ENCODE results near the gene CD300C.

CD300C gene

DNA sequence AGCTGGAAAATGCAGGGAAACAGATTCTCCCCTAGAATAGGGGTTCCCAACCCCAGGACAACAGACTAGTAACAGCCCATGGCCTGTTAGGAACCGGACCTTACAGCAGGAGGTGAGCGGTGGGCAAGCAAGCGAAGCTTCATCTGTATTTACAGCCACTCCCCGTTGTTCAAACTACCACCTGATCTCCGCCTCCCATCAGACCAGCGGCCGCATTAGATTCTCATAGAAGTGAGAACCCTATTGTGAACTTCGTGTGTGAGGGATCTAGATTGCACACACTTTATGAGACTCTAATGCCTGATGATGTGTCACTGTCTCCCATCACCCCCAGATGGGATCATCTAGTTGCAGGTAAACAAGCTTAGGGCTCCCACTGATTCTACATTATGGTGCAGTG lies 18.2 kb downstream of the CD300C start:
- no peak overlapping the region for H3K14ac ChIP-seq (ENCODE audit: low read length in 2 of 2)
- H3K9me3 ChIP-seq (ENCODE audit: control insufficient read depth, low read length): peaks cover 14% of the 10 kb centered on the region
- H3K4me1 ChIP-seq (ENCODE audit: control insufficient read depth, insufficient read depth, low read depth, low read length): no peaks in the 10 kb centered on the region
- H3K79me1 ChIP-seq (replicated peaks; ENCODE audit: low read length, poor library complexity, severe bottlenecking): no peaks in the 10 kb centered on the region
- DNase-seq: no peak
- no peak overlapping the region for H3K27ac ChIP-seq (ENCODE audit: low read length, poor library complexity, severe bottlenecking)
- H2AK5ac ChIP-seq (ENCODE audit: low read length, severe bottlenecking): no peak overlapping the region
- no peaks in the 10 kb centered on the region for H3K36me3 ChIP-seq (ENCODE audit: control insufficient read depth in 1 of 2, insufficient read depth in 2 of 2, low read depth in 1 of 2, low read length in 2 of 2)
- no peak overlapping the region for H2BK15ac ChIP-seq (ENCODE audit: low read depth, poor library complexity, severe bottlenecking)
- H2BK12ac ChIP-seq (ENCODE audit: low read length in 2 of 2): no peak overlapping the region
- no peak overlapping the region for H4K91ac ChIP-seq (ENCODE audit: low read length)
- no peak overlapping the region for H4K8ac ChIP-seq (ENCODE audit: low read length)
- H2AFZ ChIP-seq (ENCODE audit: low read depth, low read length): no peak overlapping the region
- H3K27me3 ChIP-seq (ENCODE audit: control insufficient read depth in 1 of 2, insufficient read depth in 1 of 2, low read length in 2 of 2): peaks cover 0 to 36% of the 10 kb centered on the region in 2 experiments
- no peak overlapping the region for H2BK120ac ChIP-seq (ENCODE audit: low read depth, low read length)
- H3K4ac ChIP-seq (ENCODE audit: low read depth in 1 of 2, low read length in 2 of 2): no peak overlapping the region
- no peak overlapping the region for H2BK5ac ChIP-seq (ENCODE audit: low read depth, low read length, poor library complexity, severe bottlenecking)
- H3K23ac ChIP-seq (ENCODE audit: low read length in 2 of 2): no peak overlapping the region
- WGBS: 79% methylated on average over 7 of the region's 8 CpGs
- H3K9ac ChIP-seq (ENCODE audit: low read length): no peak overlapping the region
- no peak overlapping the region for H3K18ac ChIP-seq (ENCODE audit: low read depth in 1 of 2, low read length in 2 of 2)
- no peak overlapping the region for H3K4me2 ChIP-seq (ENCODE audit: low read length, poor library complexity, severe bottlenecking)
- no peak overlapping the region for H3K4me3 ChIP-seq (ENCODE audit: insufficient read depth in 1 of 2, low read depth in 1 of 2, low read length in 2 of 2)

DNA sequence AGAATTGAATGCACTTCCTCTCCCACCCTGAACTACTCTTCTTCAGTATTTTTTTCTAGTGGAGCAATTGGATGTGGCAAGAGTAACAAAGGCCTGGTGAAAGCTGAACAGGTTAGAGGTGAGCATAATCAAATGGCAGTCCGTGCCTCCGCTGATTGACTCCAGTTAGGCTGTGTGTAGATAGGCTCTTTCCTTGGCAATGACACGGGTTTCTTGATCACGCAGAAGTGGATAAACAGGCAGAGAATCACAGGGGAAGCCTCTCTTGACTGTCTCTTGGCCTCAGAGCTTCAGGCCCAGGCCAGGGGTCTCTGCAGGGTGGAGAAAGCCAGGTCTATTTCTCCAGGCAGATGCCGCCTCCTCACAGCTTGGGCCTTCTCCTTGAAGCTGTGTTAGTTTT lies 18.8 kb downstream of the CD300C start:
- Histone ChIP-seq H3K18ac (ENCODE audit: low read depth in 1 of 2, low read length in 2 of 2) (no peak overlapping the region), H2AK5ac (ENCODE audit: low read length, severe bottlenecking) (no peak overlapping the region), H3K36me3 (ENCODE audit: control insufficient read depth in 1 of 2, insufficient read depth in 2 of 2, low read depth in 1 of 2, low read length in 2 of 2) (no peaks in the 10 kb centered on the region), H3K27ac (ENCODE audit: low read length, poor library complexity, severe bottlenecking) (no peak overlapping the region), H3K4me1 (ENCODE audit: control insufficient read depth, insufficient read depth, low read depth, low read length) (no peaks in the 10 kb centered on the region), H2BK15ac (ENCODE audit: low read depth, poor library complexity, severe bottlenecking) (no peak overlapping the region), H3K79me1 (replicated peaks; ENCODE audit: low read length, poor library complexity, severe bottlenecking) (no peaks in the 10 kb centered on the region), H3K14ac (ENCODE audit: low read length in 2 of 2) (no peak overlapping the region), H2BK5ac (ENCODE audit: low read depth, low read length, poor library complexity, severe bottlenecking) (no peak overlapping the region), H2BK12ac (ENCODE audit: low read length in 2 of 2) (no peak overlapping the region), H3K4ac (ENCODE audit: low read depth in 1 of 2, low read length in 2 of 2) (no peak overlapping the region), H3K23ac (ENCODE audit: low read length in 2 of 2) (no peak overlapping the region), H3K27me3 (ENCODE audit: control insufficient read depth in 1 of 2, insufficient read depth in 1 of 2, low read length in 2 of 2) (peaks cover 0 to 35% of the 10 kb centered on the region in 2 experiments), H4K8ac (ENCODE audit: low read length) (no peak overlapping the region), H3K9ac (ENCODE audit: low read length) (no peak overlapping the region), H2AFZ (ENCODE audit: low read depth, low read length) (no peak overlapping the region), H3K4me3 (ENCODE audit: insufficient read depth in 1 of 2, low read depth in 1 of 2, low read length in 2 of 2) (no peak overlapping the region), H2BK120ac (ENCODE audit: low read depth, low read length) (no peak overlapping the region), H3K4me2 (ENCODE audit: low read length, poor library complexity, severe bottlenecking) (no peak overlapping the region), H3K9me3 (ENCODE audit: control insufficient read depth, low read length) (peaks cover 19% of the 10 kb centered on the region), H4K91ac (ENCODE audit: low read length) (no peak overlapping the region)
- WGBS: 77% methylated on average over 5 of the region's 5 CpGs
- no peak for DNase-seq

DNA sequence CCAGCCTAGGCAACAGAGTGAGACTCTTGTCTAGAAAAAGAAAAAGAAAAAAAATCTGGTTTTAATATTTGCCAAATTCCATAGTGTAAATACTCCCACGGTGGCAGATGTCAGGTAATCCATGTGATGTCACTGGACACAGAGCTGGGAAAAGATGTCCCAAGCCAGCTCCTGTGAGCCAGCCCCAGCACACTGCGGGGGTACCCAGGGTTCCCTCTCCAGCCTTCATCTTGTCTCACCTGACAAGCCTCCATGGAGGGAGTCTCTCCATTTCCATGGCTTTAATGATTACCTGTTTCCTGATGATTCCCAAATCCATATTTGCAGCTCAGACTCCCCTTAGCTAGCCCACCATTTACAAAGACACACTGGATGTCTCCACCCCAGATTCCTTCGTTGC lies 19.2 kb downstream of the CD300C start:
- H3K4me3 ChIP-seq (ENCODE audit: insufficient read depth in 1 of 2, low read depth in 1 of 2, low read length in 2 of 2): no peak overlapping the region
- no peak overlapping the region for H3K27ac ChIP-seq (ENCODE audit: low read length, poor library complexity, severe bottlenecking)
- H3K36me3 ChIP-seq (ENCODE audit: control insufficient read depth in 1 of 2, insufficient read depth in 2 of 2, low read depth in 1 of 2, low read length in 2 of 2): no peaks in the 10 kb centered on the region
- H3K4ac ChIP-seq (ENCODE audit: low read depth in 1 of 2, low read length in 2 of 2): no peak overlapping the region
- H3K18ac ChIP-seq (ENCODE audit: low read depth in 1 of 2, low read length in 2 of 2): no peak overlapping the region
- 68% methylated on average over 2 of the region's 3 CpGs for WGBS
- DNase-seq: no peak
- no peak overlapping the region for H3K23ac ChIP-seq (ENCODE audit: low read length in 2 of 2)
- H3K4me2 ChIP-seq (ENCODE audit: low read length, poor library complexity, severe bottlenecking): no peak overlapping the region
- no peak overlapping the region for H2BK5ac ChIP-seq (ENCODE audit: low read depth, low read length, poor library complexity, severe bottlenecking)
- no peak overlapping the region for H2BK15ac ChIP-seq (ENCODE audit: low read depth, poor library complexity, severe bottlenecking)
- no peak overlapping the region for H2BK120ac ChIP-seq (ENCODE audit: low read depth, low read length)
- no peak overlapping the region for H3K9ac ChIP-seq (ENCODE audit: low read length)
- H2AFZ ChIP-seq (ENCODE audit: low read depth, low read length): no peak overlapping the region
- peaks cover 19% of the 10 kb centered on the region for H3K9me3 ChIP-seq (ENCODE audit: control insufficient read depth, low read length)
- H2BK12ac ChIP-seq (ENCODE audit: low read length in 2 of 2): no peak overlapping the region
- H4K91ac ChIP-seq (ENCODE audit: low read length): no peak overlapping the region
- H3K4me1 ChIP-seq (ENCODE audit: control insufficient read depth, insufficient read depth, low read depth, low read length): no peaks in the 10 kb centered on the region
- H3K79me1 ChIP-seq (replicated peaks; ENCODE audit: low read length, poor library complexity, severe bottlenecking): no peaks in the 10 kb centered on the region
- H2AK5ac ChIP-seq (ENCODE audit: low read length, severe bottlenecking): no peak overlapping the region
- H3K27me3 ChIP-seq (ENCODE audit: control insufficient read depth in 1 of 2, insufficient read depth in 1 of 2, low read length in 2 of 2): peaks cover 0 to 32% of the 10 kb centered on the region in 2 experiments
- no peak overlapping the region for H3K14ac ChIP-seq (ENCODE audit: low read length in 2 of 2)
- H4K8ac ChIP-seq (ENCODE audit: low read length): no peak overlapping the region

DNA sequence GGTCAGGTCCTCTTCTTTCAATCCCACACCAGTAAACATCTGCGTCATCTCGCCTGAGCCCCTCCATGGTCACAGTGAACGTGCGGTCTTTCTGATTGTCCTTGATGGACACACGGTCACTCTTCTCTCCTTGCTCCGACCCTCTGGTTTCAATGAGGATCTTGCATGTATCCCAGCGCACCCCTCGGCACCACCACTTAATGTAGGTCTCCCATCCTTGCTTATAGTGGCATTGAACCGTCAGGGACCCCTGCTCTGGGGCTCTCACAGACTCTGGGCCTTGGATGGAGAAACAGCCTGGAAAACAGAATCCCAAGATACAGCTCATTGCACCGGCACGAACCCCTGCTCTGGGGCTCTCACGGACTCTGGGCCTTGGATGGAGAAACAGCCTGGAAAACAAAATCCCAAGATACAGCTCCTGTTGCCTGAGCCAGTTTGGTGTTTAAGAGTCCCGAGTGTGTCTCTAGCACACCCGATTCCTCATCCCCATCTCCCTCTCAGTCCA lies 20.1 kb downstream of the CD300C start:
- no peak overlapping the region for H3K18ac ChIP-seq (ENCODE audit: low read depth in 1 of 2, low read length in 2 of 2)
- no peaks in the 10 kb centered on the region for H3K36me3 ChIP-seq (ENCODE audit: control insufficient read depth in 1 of 2, insufficient read depth in 2 of 2, low read depth in 1 of 2, low read length in 2 of 2)
- peaks cover 19% of the 10 kb centered on the region for H3K9me3 ChIP-seq (ENCODE audit: control insufficient read depth, low read length)
- H3K4ac ChIP-seq (ENCODE audit: low read depth in 1 of 2, low read length in 2 of 2): no peak overlapping the region
- no peak for DNase-seq
- H3K14ac ChIP-seq (ENCODE audit: low read length in 2 of 2): no peak overlapping the region
- peaks cover 0 to 24% of the 10 kb centered on the region in 2 experiments for H3K27me3 ChIP-seq (ENCODE audit: control insufficient read depth in 1 of 2, insufficient read depth in 1 of 2, low read length in 2 of 2)
- H3K23ac ChIP-seq (ENCODE audit: low read length in 2 of 2): no peak overlapping the region
- H4K91ac ChIP-seq (ENCODE audit: low read length): no peak overlapping the region
- H3K4me2 ChIP-seq (ENCODE audit: low read length, poor library complexity, severe bottlenecking): no peak overlapping the region
- WGBS: 84% methylated on average over 14 of the region's 14 CpGs
- no peak overlapping the region for H2BK5ac ChIP-seq (ENCODE audit: low read depth, low read length, poor library complexity, severe bottlenecking)
- no peak overlapping the region for H2AFZ ChIP-seq (ENCODE audit: low read depth, low read length)
- no peak overlapping the region for H3K27ac ChIP-seq (ENCODE audit: low read length, poor library complexity, severe bottlenecking)
- H2BK12ac ChIP-seq (ENCODE audit: low read length in 2 of 2): no peak overlapping the region
- no peak overlapping the region for H4K8ac ChIP-seq (ENCODE audit: low read length)
- H3K9ac ChIP-seq (ENCODE audit: low read length): no peak overlapping the region
- no peaks in the 10 kb centered on the region for H3K79me1 ChIP-seq (replicated peaks; ENCODE audit: low read length, poor library complexity, severe bottlenecking)
- no peak overlapping the region for H2BK15ac ChIP-seq (ENCODE audit: low read depth, poor library complexity, severe bottlenecking)
- no peaks in the 10 kb centered on the region for H3K4me1 ChIP-seq (ENCODE audit: control insufficient read depth, insufficient read depth, low read depth, low read length)
- no peak overlapping the region for H2BK120ac ChIP-seq (ENCODE audit: low read depth, low read length)
- H3K4me3 ChIP-seq (ENCODE audit: insufficient read depth in 1 of 2, low read depth in 1 of 2, low read length in 2 of 2): no peak overlapping the region
- no peak overlapping the region for H2AK5ac ChIP-seq (ENCODE audit: low read length, severe bottlenecking)
